OCI-M1 (cell line): ENCODE data around the gene PRKG1.
A peak's percentile ranks its signal among the peaks of the same experiment; 100 is the strongest.

ENCODE experiments used
- DNase-seq: peaks from one replicate; lab custom pipeline; 2025; lab: John Stamatoyannopoulos, UW

The PRKG1 gene

DNA sequence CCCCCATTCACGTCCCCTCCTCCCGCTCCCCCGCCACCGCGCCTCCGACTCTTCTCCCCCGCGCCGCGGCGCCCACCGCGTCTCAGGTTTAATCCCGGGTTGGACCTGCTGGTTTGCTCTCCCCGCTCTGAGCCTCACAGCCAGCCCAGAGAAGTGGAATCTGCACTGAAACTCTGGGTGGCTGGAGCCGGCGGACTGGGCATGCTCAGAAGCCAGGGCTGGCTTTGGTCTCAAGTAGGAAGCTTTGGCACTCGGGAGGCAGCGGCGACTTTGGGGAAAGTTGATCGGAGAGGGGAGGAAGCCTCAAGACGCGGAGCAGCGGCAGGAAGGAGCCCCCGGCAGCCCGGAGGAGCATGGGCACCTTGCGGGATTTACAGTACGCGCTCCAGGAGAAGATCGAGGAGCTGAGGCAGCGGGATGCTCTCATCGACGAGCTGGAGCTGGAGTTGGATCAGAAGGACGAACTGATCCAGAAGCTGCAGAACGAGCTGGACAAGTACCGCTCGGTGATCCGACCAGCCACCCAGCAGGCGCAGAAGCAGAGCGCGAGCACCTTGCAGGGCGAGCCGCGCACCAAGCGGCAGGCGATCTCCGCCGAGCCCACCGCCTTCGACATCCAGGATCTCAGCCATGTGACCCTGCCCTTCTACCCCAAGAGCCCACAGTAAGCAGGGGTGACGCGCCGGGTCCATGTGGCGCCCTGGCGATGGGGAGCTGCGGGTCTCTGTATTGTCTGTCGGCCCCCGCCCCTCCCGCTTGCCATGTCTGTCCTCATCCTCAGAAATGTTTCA, at the start of gene PRKG1:
PRKG1 (plus strand) TSS at position 250 of the 791 bp plus-strand sequence.
- DNase-seq: peak; percentile 37

DNA sequence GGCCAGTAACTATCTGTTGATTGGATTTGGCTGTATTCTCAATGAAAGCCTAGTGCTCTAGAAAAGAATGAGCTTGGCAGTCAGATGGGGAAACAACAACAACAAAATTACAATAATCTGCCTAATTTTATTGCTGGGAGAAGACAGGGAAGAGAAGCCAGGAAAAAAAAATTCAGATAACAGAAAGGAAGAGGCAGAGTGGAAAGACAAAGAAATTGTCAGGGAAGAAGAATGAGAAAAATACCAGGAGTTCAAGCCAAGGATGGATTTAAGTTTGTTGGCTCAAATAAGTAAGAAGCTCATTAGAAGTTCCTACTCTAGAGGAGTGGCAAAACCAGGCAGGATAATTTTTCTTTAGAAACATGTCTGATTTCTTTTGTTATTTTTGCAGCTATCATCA, 45.9 kb upstream of the PRKG1 start:
- DNase-seq: no peak

- DNase-seq: no peak
Measured at GRCh38 chr10:51029172-51029641, 45.1 kb upstream of the PRKG1 start.

- no peak for DNase-seq
Measured at GRCh38 chr10:51030480-51030879, 43.8 kb upstream of the PRKG1 start.

DNA sequence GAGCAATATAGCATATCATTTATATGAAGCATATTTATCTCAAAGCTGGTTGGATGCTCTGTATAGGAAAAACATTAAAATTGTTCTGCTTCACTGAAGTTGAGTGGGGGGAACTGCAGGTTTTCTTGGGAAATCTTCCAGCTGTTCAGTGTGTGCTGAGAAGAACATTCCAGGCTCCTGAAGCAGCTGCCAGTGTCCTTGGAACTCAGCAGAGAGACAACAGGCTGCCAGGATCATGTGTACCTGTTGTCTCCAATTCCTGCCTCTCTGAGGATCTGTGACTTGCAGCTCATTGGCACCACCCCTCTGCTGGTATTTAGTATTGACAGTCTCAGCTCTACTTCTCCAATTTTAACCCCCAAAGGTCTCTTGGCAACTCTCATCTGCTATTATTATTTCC, 42.3 kb upstream of the PRKG1 start:
- DNase-seq: peak; percentile 7

GRCh38 chr10:51034769-51035168, 39.5 kb upstream of the PRKG1 start:
- no peak for DNase-seq

DNA sequence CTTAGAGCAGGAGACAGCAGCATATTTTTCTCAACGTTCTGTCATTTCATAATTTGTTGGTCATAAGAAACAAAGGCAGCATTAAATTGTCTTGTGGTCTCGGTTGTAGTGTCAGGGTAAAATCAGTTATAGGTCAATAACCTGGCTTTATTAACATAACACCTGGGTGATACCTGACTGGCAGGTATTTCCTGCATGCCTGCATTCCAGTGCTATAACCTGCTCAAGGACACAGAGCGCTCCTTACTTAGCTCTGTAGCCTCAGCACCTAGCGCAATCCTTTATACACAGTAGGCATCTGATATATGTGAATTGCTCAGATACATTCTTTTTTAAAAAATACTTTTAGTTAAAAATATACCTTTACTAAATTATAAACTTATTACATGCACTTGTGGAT, 38.9 kb upstream of the PRKG1 start:
- no peak for DNase-seq

DNA sequence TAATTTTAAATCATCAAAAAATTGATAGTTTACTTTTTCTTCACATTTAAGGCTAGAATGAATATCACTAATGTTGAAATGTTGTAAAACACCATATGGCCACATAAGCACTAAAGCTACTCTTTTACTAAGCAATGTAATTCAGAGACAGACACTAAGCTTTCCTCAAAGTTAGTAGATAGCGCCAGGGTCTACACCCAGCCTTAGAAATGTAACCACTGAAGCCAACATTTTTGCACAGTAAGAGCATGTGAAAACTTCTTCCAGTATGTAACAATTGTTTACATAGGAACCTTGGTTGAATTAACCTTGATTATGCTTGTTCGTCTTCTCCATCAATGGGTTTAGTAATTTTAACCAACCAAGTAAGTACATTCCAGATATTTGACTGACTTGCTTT, 28.4 kb upstream of the PRKG1 start:
- DNase-seq: no peak

DNA sequence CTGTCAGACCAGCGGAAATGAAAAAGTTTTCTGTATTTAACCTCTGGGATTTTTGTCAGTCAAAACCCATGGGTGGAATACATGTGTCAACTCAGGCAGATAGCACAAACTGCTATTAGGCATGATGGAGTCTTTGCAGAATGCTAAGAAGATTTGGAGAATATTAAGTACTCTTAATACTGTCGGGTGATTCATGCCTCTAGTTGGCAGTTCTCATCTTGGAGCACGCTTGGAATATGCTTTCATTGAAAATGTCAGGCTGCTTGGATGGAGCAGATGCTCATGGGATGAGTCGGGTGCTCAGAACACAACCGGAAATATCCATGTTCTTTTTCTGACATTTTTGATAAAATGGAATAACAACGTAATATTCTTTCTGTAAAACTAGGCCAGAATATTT, 27.6 kb upstream of the PRKG1 start:
- no peak for DNase-seq

- peak; percentile 16 for DNase-seq
Measured at GRCh38 chr10:51047857-51048256, 26.4 kb upstream of the PRKG1 start.

DNA sequence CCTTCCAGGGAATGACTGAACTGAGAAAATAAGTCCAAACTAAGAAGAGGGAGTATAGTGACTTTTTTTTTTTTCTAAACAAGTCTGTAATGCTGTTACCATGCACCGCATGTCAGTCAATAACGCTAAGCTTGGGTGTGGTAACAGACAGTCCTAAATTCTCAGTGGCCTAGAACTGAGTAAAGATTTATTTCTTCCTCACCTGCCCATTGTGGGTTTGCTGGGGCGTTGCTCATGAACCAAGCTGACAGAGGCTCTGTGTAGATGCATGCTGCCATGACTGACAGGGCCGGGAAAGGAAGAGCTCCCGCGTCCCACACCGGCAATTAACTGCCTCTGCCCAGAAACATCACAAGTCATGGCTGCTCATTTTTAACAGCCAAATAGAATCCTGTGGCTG, 25.5 kb upstream of the PRKG1 start:
- no peak for DNase-seq

DNA sequence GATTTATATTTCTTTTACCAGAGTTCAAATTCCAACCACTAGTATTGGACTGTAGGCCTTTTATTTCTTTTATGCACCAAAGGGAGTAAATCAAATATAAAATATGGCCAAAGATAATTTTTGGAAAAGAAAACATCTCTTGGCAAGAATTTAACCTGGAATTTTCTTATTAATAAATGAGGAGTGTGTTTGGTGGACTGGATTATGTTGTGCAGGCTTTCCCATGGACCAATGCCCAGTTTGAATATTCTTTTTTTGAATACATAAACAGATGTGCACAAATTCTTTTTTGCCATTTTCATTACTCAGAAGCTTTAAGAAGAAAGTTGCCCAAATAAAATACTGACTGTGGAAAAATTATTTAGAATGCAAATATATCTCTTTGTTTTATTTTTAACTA, 22.1 kb upstream of the PRKG1 start:
- DNase-seq: no peak

- DNase-seq: no peak
Measured at GRCh38 chr10:51057925-51058324, 16.4 kb upstream of the PRKG1 start.

GRCh38 chr10:51063166-51063565, 11.1 kb upstream of the PRKG1 start:
- no peak for DNase-seq

GRCh38 chr10:51063659-51064535, 10.4 kb upstream of the PRKG1 start:
- DNase-seq: peak; percentile 65

GRCh38 chr10:51066231-51066630, 8.1 kb upstream of the PRKG1 start:
- peak; percentile 88 for DNase-seq

DNA sequence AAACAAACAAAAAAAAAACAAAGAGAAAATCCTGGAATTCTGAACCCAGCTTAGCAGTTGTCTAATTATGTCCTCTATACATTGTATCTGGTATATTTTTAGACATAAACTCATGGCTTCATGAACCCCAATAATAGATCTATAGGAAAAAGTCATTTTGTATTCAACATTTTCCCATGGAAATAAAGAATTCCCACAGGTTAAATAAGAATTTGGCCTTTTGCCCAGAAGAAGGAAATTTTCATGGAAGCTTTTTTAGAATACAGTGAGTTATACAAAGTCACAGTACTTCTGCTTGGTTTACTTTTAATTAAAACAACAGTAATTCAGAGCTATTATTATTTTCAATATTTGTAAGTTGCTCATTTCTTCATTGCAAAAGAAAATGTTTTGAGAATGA, 2.1 kb upstream of the PRKG1 start:
- no peak for DNase-seq

- DNase-seq: no peak
Measured at GRCh38 chr10:51072921-51073434, 1.3 kb upstream of the PRKG1 start.

- peak; percentile 39 for DNase-seq
Measured at GRCh38 chr10:51073453-51074237, 642 bp upstream of the PRKG1 start.

- DNase-seq: no peak
Measured at GRCh38 chr10:51075043-51075872, 971 bp downstream of the PRKG1 start.

DNA sequence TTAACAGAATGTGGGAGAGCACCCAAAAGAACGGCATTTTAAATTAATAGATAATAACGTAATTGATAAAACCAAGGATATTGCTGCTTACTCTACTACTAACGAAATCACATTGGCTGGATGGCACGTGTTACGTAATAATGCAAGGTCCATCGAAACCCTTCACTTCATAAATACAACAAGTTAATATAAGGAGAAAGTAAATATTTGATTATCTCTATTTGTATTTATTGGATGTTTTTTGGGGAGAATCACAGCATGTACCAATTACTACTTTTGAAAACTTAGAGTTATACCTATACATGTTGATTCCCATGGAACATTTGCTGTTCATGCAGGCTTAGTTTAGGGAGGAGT, 1.6 kb downstream of the PRKG1 start:
- no peak for DNase-seq
